ENCODE measurements around the gene AMPH. TPM values are rescaled to one million over a fixed set of nuclear protein-coding genes. Genes with fewer than 3 reads are reported as not detected.

Gene AMPH
- total RNA-seq, 3 donors from 2014 or later, result 0.41 to 3.2 (median 1.2) TPM

DNA sequence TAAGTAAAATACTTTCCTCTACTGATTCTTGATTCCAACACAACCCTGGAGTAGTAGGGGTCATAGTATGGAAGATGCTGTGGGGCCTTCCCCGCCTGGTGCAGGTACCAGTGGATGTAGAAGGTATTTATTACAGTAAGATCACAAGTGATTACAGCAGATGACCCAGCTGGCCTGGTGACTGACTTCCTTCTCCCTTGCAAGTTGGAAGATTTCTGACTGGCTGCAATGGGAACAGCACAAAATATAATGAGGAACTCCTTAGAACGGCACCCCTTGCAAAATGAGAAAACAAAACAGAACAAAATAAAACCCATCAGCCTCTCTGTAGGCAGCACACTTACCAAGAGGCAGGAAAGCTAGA, 296.1 kb downstream of the AMPH start:
- H3K4me3 ChIP-seq, result no peak overlapping the region
- DNase-seq (no peak), ATAC-seq (no peak)
- intact Hi-C loops (cut with DNase I, micrococcal nuclease), result no loop called here
- no peaks in the 10 kb centered on the region for H3K4me1 ChIP-seq (ENCODE audit: low read depth)
- H3K36me3 ChIP-seq (ENCODE audit: low read depth), result no peaks in the 10 kb centered on the region
- no peaks in the 10 kb centered on the region for H3K9me3 ChIP-seq
- TF ChIP-seq, protein P1, sequence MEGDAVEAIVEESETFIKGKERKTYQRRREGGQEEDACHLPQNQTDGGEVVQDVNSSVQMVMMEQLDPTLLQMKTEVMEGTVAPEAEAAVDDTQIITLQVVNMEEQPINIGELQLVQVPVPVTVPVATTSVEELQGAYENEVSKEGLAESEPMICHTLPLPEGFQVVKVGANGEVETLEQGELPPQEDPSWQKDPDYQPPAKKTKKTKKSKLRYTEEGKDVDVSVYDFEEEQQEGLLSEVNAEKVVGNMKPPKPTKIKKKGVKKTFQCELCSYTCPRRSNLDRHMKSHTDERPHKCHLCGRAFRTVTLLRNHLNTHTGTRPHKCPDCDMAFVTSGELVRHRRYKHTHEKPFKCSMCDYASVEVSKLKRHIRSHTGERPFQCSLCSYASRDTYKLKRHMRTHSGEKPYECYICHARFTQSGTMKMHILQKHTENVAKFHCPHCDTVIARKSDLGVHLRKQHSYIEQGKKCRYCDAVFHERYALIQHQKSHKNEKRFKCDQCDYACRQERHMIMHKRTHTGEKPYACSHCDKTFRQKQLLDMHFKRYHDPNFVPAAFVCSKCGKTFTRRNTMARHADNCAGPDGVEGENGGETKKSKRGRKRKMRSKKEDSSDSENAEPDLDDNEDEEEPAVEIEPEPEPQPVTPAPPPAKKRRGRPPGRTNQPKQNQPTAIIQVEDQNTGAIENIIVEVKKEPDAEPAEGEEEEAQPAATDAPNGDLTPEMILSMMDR (IDR thresholded peaks at IDR 0.05), result no peak

DNA sequence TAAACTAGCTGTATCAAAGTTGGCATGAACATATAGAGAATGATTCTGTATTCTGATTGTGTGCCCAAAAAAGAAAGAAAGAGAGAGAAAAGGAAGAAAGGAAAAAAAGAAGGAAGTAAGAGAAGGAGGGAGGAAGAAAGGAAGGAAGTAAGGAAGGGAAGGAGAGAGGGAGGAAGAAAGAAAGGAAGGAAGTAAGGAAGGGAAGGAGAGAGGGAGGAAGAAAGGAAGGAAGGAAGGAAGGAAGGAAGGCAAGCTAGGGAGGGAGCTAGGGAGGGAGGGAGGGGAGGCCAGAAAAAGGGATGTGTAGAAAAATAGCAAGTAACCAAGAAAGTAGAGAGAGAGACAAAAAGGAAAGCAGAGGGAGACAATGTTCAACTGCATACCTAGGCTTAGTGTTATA, 297.0 kb downstream of the AMPH start:
- intact Hi-C loops (cut with DNase I, micrococcal nuclease), result no loop called here
- ATAC-seq (no peak), DNase-seq (no peak)
- Histone ChIP-seq H3K9me3 (no peaks in the 10 kb centered on the region), H3K4me3 (no peak overlapping the region), H3K36me3 (ENCODE audit: low read depth) (no peaks in the 10 kb centered on the region), H3K4me1 (ENCODE audit: low read depth) (no peaks in the 10 kb centered on the region)
- TF ChIP-seq, protein P1 (IDR thresholded peaks at IDR 0.05), result no peak
